Kidney epithelial cell (primary cell): ENCODE measurements around the gene GNB3. TPM values are rescaled to one million over a fixed set of nuclear protein-coding genes. Genes with fewer than 3 reads are reported as not detected.
"Not testable (repeated sequence)": the region's sequence is repeated elsewhere in the genome, so short reads cannot be mapped to it uniquely, and the experiment has no call there.

Experiments
- DNase-seq: peaks from one replicate; pipeline ENCODE4 v3.0.0-alpha.2; 2010; ENCODE audit warnings: low read depth
- H3K27me3 ChIP-seq: 2 replicates; pipeline ENCODE4 v1.6.0; 2011; ENCODE audit warnings: low read length; ENCODE audit not compliant: control insufficient read depth, insufficient read depth
- H3K36me3 ChIP-seq: 2 replicates; pipeline ENCODE4 v1.5.1; 2011; ENCODE audit warnings: low read length; ENCODE audit not compliant: control insufficient read depth, insufficient read depth
- H3K4me3 ChIP-seq: 2 replicates; pipeline ENCODE4 v1.5.1; 2011; ENCODE audit warnings: low read depth, mild to moderate bottlenecking, control low read depth, low read length
- CTCF ChIP-seq: IDR thresholded peaks from 2 replicates; pipeline ENCODE4 v1.5.1; 2011; ENCODE audit warnings: mild to moderate bottlenecking, moderate library complexity, low read length, control low read depth, inconsistent platforms; ENCODE audit not compliant: insufficient read depth, poor library complexity, severe bottlenecking
- total RNA-seq: library from RNA; depleted of rRNA; stranded (reverse); fragments of >200 nt; gene quantifications from 2 replicates; pipeline ENCODE4 v1.2.3, GENCODE V29; 2015

Gene GNB3
- total RNA-seq, 1 donor from 2014 or later: 0.38 TPM

- no peaks in the 10 kb centered on the region for H3K36me3 ChIP-seq
- DNase-seq: no peak
- no peaks in the 10 kb centered on the region for H3K27me3 ChIP-seq
- no peak for TF ChIP-seq CTCF
- H3K4me3 ChIP-seq: no peak overlapping the region
Measured at GRCh38 chr12:6887460-6887859, 46.7 kb downstream of the GNB3 start.

GRCh38 chr12:6888360-6888759, 47.6 kb downstream of the GNB3 start:
- Histone ChIP-seq H3K4me3 (no peak overlapping the region), H3K27me3 (no peaks in the 10 kb centered on the region), H3K36me3 (no peaks in the 10 kb centered on the region)
- no peak for DNase-seq
- no peak for TF ChIP-seq CTCF

GRCh38 chr12:6888794-6889193, 48.1 kb downstream of the GNB3 start:
- H3K4me3 ChIP-seq, DNase-seq, H3K36me3 ChIP-seq, H3K27me3 ChIP-seq: not testable (repeated sequence)

- not testable (repeated sequence) for H3K36me3 ChIP-seq, DNase-seq, H3K4me3 ChIP-seq, H3K27me3 ChIP-seq
Measured at GRCh38 chr12:6889775-6890573, 49.2 kb downstream of the GNB3 start.

GRCh38 chr12:6890789-6891645, 50.3 kb downstream of the GNB3 start:
- peak overlapping the region; percentile 42 for H3K4me3 ChIP-seq
- H3K36me3 ChIP-seq: no peaks in the 10 kb centered on the region
- no peak for DNase-seq
- TF ChIP-seq CTCF: peak; percentile 47
- no peaks in the 10 kb centered on the region for H3K27me3 ChIP-seq

- Histone ChIP-seq H3K36me3 (no peaks in the 10 kb centered on the region), H3K27me3 (no peaks in the 10 kb centered on the region), H3K4me3 (peak overlapping the region; percentile 42)
- no peak for TF ChIP-seq CTCF
- DNase-seq: no peak
Measured at GRCh38 chr12:6891646-6892001, 50.9 kb downstream of the GNB3 start.

GRCh38 chr12:6892683-6893082, 52.0 kb downstream of the GNB3 start:
- H3K27me3 ChIP-seq, H3K36me3 ChIP-seq, DNase-seq, H3K4me3 ChIP-seq: not testable (repeated sequence)
